Astrocyte (in vitro differentiated cells and primary cell): ENCODE data around the gene CD109. TPM values are rescaled to one million over a fixed set of nuclear protein-coding genes. Genes with fewer than 3 reads are reported as not detected.
"Not testable (repeated sequence)": the region's sequence is repeated elsewhere in the genome, so short reads cannot be mapped to it uniquely, and the experiment has no call there.

ENCODE experiments used
- DNase-seq: peaks from one replicate; pipeline ENCODE4 v3.0.0-alpha.2; 2010; ENCODE audit warnings: low read depth
- FAIRE-seq: peaks from 2 replicates; lab custom pipeline; 2011; peaks lifted over from hg19 to GRCh38; lab: Jason Lieb, UNC
- H2AFZ ChIP-seq: 2 replicates; pipeline ENCODE4 v1.6.0; 2012; ENCODE audit warnings: low read depth, low read length, inconsistent platforms
- H3K27ac ChIP-seq: 2 replicates; pipeline ENCODE4 v1.5.1; 2011; ENCODE audit warnings: low read depth, low read length, inconsistent platforms
- H3K27me3 ChIP-seq: 2 replicates; pipeline ENCODE4 v1.6.0; 2011; ENCODE audit warnings: low read length, inconsistent platforms; ENCODE audit not compliant: insufficient read depth
- H3K36me3 ChIP-seq: 2 replicates; pipeline ENCODE4 v1.5.1; 2011; ENCODE audit warnings: low read length, inconsistent platforms; ENCODE audit not compliant: insufficient read depth
- H3K4me1 ChIP-seq: 2 replicates; pipeline ENCODE4 v1.5.1; 2011; ENCODE audit warnings: low read length, inconsistent platforms; ENCODE audit not compliant: insufficient read depth
- H3K4me2 ChIP-seq: 2 replicates; pipeline ENCODE4 v1.6.0; 2012; ENCODE audit warnings: low read length, inconsistent platforms
- H3K4me3 ChIP-seq: 2 replicates; pipeline ENCODE4 v1.5.1; 2011; ENCODE audit warnings: low read depth, mild to moderate bottlenecking, low read length, inconsistent platforms; ENCODE audit not compliant: insufficient read depth
- H3K79me2 ChIP-seq: 2 replicates; pipeline ENCODE4 v1.6.0; 2012; ENCODE audit warnings: mild to moderate bottlenecking, low read length, inconsistent platforms; ENCODE audit not compliant: insufficient read depth
- H3K9ac ChIP-seq: 2 replicates; pipeline ENCODE4 v1.6.0; 2012; ENCODE audit warnings: mild to moderate bottlenecking, low read length, inconsistent platforms
- H3K9me3 ChIP-seq: 2 replicates; pipeline ENCODE4 v1.5.1; 2012; ENCODE audit warnings: low read depth, mild to moderate bottlenecking, low read length, inconsistent platforms; ENCODE audit not compliant: insufficient read depth
- H4K20me1 ChIP-seq: 2 replicates; pipeline ENCODE4 v1.6.0; 2012; ENCODE audit warnings: low read length, inconsistent platforms; ENCODE audit not compliant: insufficient read depth
- H3K27ac Mint-ChIP-seq: one replicate; pipeline ENCODE4 v1.8.0; 2021; ENCODE audit warnings: mild to moderate bottlenecking, mixed read lengths; ENCODE audit not compliant: unreplicated experiment
- H3K27me3 Mint-ChIP-seq: one replicate; pipeline ENCODE4 v1.8.0; 2021; ENCODE audit warnings: low read depth, mixed read lengths; ENCODE audit not compliant: unreplicated experiment
- H3K36me3 Mint-ChIP-seq: one replicate; pipeline ENCODE4 v1.8.0; 2021; ENCODE audit warnings: low read depth, mixed read lengths; ENCODE audit not compliant: unreplicated experiment
- H3K4me1 Mint-ChIP-seq: one replicate; pipeline ENCODE4 v1.8.0; 2021; ENCODE audit warnings: low read depth, mixed read lengths; ENCODE audit not compliant: unreplicated experiment
- H3K4me3 Mint-ChIP-seq: one replicate; pipeline ENCODE4 v1.8.0; 2021; ENCODE audit warnings: mild to moderate bottlenecking, moderate library complexity, mixed read lengths; ENCODE audit not compliant: unreplicated experiment
- H3K9me3 Mint-ChIP-seq: one replicate; pipeline ENCODE4 v1.8.0; 2021; ENCODE audit warnings: mild to moderate bottlenecking, mixed read lengths; ENCODE audit not compliant: unreplicated experiment
- EZH2 ChIP-seq: IDR thresholded peaks from 2 replicates; pipeline ENCODE4 v1.6.1; 2012; ENCODE audit warnings: mild to moderate bottlenecking, low read length, inconsistent platforms; ENCODE audit not compliant: insufficient read depth
- total RNA-seq: library from RNA; stranded (reverse); gene quantifications from 2 replicates; pipeline ENCODE4 v1.2.1, GENCODE V29; 2021
- TF ChIP-seq, protein P1 (sequence below): IDR thresholded peaks from 2 replicates; pipeline ENCODE4 v1.5.1; 2011; ENCODE audit warnings: low read depth, mild to moderate bottlenecking, inconsistent platforms, low read length, moderate library complexity; ENCODE audit not compliant: insufficient read depth

Gene CD109
- total RNA-seq, 1 donor from 2014 or later: 18.3 TPM

DNA sequence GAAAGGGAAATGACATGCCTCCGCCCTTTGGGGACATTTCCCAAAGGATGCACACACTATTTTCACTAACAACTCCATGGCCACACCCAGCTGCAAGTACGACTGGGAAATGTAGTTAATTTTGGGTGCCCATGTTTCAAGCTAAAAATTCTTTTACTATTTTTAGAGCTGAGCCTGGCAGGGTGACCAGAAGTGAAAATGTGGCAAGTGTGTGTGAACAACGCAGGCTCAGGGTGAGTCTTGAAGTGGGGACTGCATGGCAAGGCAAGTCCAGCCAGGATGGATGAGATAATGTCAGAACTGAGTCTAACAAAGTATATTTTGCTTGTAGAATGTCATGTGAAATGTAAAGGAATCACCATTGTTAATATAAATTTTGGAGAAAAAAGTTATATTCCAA is 17.0 kb upstream of the CD109 start:
- Histone ChIP-seq H3K27ac (no peak overlapping the region), H3K79me2 (no peaks in the 10 kb centered on the region), H3K4me3 (no peak overlapping the region), H3K27me3 (no peaks in the 10 kb centered on the region), H4K20me1 (no peaks in the 10 kb centered on the region), H3K36me3 (no peaks in the 10 kb centered on the region), H3K9me3 (no peaks in the 10 kb centered on the region), H2AFZ (no peak overlapping the region), H3K4me1 (no peaks in the 10 kb centered on the region), H3K4me2 (no peak overlapping the region), H3K9ac (no peak overlapping the region)
- no peak overlapping the region for H3K4me3 Mint-ChIP-seq
- H3K36me3 Mint-ChIP-seq: peaks cover 5% of the 10 kb centered on the region
- no peak overlapping the region for H3K27ac Mint-ChIP-seq
- H3K9me3 Mint-ChIP-seq: peaks cover 13% of the 10 kb centered on the region
- TF ChIP-seq, protein P1, sequence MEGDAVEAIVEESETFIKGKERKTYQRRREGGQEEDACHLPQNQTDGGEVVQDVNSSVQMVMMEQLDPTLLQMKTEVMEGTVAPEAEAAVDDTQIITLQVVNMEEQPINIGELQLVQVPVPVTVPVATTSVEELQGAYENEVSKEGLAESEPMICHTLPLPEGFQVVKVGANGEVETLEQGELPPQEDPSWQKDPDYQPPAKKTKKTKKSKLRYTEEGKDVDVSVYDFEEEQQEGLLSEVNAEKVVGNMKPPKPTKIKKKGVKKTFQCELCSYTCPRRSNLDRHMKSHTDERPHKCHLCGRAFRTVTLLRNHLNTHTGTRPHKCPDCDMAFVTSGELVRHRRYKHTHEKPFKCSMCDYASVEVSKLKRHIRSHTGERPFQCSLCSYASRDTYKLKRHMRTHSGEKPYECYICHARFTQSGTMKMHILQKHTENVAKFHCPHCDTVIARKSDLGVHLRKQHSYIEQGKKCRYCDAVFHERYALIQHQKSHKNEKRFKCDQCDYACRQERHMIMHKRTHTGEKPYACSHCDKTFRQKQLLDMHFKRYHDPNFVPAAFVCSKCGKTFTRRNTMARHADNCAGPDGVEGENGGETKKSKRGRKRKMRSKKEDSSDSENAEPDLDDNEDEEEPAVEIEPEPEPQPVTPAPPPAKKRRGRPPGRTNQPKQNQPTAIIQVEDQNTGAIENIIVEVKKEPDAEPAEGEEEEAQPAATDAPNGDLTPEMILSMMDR: no peak
- no peak for TF ChIP-seq EZH2
- no peak for FAIRE-seq
- H3K4me1 Mint-ChIP-seq: peaks cover 4% of the 10 kb centered on the region
- no peaks in the 10 kb centered on the region for H3K27me3 Mint-ChIP-seq
- no peak for DNase-seq

DNA sequence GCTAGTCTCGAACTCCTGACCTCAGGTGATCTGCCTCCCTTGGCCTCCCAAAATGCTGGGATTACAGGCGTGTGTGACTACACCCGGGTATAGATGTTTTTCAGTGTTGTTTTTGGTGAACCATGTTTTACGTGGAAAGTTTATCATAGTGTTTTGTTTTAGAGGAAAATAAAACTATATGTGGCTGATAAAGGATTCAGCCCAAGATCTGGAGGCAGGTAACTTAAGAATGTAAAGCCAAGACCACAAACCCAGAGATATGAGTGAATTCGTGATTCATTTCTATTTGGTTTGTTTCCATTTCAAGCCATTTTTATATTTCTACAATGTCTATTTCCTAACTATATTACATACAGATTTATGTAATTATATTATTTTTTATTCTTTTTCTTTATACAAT is 16.2 kb upstream of the CD109 start:
- not testable (repeated sequence) for H2AFZ ChIP-seq

DNA sequence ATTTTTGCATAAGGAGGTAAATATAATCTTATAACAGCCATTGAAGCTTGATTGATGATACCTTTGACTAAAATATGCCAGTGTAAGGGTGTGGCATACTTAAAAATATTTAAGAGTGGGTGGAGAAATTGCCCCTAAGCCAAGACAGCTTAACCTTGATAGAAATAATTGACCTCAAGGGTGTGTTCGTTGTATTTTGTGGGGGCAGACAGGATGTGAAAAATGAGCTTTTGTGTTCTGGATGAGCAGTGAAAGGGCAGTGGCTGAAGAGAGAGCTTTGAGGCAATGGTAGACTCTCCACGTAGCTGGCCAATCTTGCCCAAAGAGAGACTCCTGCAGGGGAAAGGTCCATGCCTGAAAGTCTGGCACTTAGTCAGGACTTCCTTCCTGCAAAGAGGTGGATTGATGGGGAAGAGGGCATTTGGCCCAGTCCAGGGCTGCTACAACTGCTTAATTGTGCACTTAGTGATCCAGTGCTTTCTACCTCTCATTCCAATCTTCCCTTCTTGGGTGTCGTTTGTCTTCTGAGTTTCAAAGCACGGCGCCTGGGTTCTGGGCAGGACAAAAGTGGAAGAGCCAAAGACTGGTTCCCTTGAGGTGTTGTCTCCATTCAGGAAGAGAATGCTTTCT is 15.6 kb upstream of the CD109 start:
- Mint-ChIP-seq H3K4me3 (no peak overlapping the region), H3K36me3 (peaks cover 5% of the 10 kb centered on the region), H3K27ac (no peak overlapping the region), H3K4me1 (peaks cover 3% of the 10 kb centered on the region), H3K27me3 (no peaks in the 10 kb centered on the region), H3K9me3 (peaks cover 14% of the 10 kb centered on the region)
- no peak for DNase-seq
- Histone ChIP-seq H3K27ac (no peak overlapping the region), H3K4me2 (no peak overlapping the region), H3K9ac (no peak overlapping the region), H3K27me3 (no peaks in the 10 kb centered on the region), H4K20me1 (no peaks in the 10 kb centered on the region), H3K79me2 (no peaks in the 10 kb centered on the region), H2AFZ (no peak overlapping the region), H3K4me3 (no peak overlapping the region), H3K4me1 (no peaks in the 10 kb centered on the region), H3K36me3 (no peaks in the 10 kb centered on the region), H3K9me3 (no peaks in the 10 kb centered on the region)
- FAIRE-seq: no peak
- TF ChIP-seq EZH2: no peak

More for the DNA sequence above, 16.2 kb upstream of the CD109 start:
- H3K27me3 ChIP-seq, DNase-seq, H3K9ac ChIP-seq, FAIRE-seq, H3K4me1 ChIP-seq, H3K4me2 ChIP-seq, H3K4me3 Mint-ChIP-seq, H4K20me1 ChIP-seq, H3K27ac Mint-ChIP-seq, H3K9me3 ChIP-seq, H3K36me3 Mint-ChIP-seq, H3K4me3 ChIP-seq, H3K79me2 ChIP-seq, H3K4me1 Mint-ChIP-seq, H3K27me3 Mint-ChIP-seq, H3K27ac ChIP-seq, H3K36me3 ChIP-seq: not testable (repeated sequence)
- H3K9me3 Mint-ChIP-seq: peaks cover 14% of the 10 kb centered on the region

DNA sequence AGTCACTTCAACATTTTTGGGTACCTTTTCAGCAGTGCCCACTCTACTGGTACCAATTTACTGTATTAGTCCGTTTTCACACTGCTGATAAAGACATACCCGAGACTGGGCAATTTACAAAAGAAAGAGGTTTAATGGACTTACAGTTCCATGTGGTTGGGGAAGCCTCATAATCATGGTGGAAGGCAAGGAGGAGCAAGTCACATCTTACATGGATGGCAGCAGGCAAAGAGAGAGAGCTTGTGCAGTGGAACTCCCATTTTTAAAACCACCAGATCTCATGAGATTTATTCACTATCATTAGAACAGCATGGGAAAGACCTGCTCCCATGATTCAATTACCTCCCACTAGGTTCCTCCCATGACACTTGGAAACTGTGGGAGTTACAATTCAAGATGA is 12.4 kb upstream of the CD109 start:
- not testable (repeated sequence) for H3K9ac ChIP-seq, H3K9me3 ChIP-seq, H3K4me3 Mint-ChIP-seq, H3K27me3 Mint-ChIP-seq, H2AFZ ChIP-seq, H3K4me2 ChIP-seq, H4K20me1 ChIP-seq, H3K27ac ChIP-seq, H3K79me2 ChIP-seq, H3K4me1 ChIP-seq, H3K4me1 Mint-ChIP-seq, DNase-seq, H3K36me3 Mint-ChIP-seq, H3K36me3 ChIP-seq, H3K27me3 ChIP-seq, H3K4me3 ChIP-seq, H3K27ac Mint-ChIP-seq, FAIRE-seq
- H3K9me3 Mint-ChIP-seq: peaks cover 14% of the 10 kb centered on the region
